HG03565 (cell line): Measurements from ENCODE around the gene KYNU.
"Not testable (repeated sequence)": the region's sequence is repeated elsewhere in the genome, so short reads cannot be mapped to it uniquely, and the experiment has no call there.

Source experiments
- ATAC-seq: cut with Tn5 transposase; IDR thresholded peaks from one replicate; pipeline ENCODE4 v1.9.1; 2021; ENCODE audit warnings: mild to moderate bottlenecking, moderate library complexity; ENCODE audit not compliant: unreplicated experiment

The KYNU gene

DNA sequence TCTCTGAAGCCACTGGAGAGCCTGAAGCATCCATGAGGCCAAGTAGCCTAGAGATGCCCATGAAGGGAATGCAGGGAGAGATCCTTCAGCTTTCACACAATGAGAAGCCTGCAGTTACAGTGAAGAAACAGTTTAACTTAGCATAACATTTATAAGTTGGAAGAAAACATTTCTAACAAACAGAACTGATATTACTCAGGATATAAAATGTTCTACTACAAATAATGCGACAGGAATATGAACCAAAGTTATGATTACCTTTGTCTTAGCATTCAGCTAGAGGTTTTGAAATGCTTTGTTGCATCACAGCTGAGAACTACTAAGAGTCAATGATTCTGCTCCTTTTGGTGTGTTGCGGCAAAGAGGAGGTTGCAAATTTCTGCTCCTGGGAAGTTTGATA is 6.9 kb upstream of the KYNU start:
- no peak for ATAC-seq

- no peak for ATAC-seq
Observed at GRCh38 chr2:142871396-142871795, 6.1 kb upstream of the KYNU start.

GRCh38 chr2:142872882-142873724 is 4.4 kb upstream of the KYNU start:
- no peak for ATAC-seq

- no peak for ATAC-seq
Observed at GRCh38 chr2:142873831-142874287, 3.6 kb upstream of the KYNU start.

GRCh38 chr2:142874293-142874814 is 3.1 kb upstream of the KYNU start:
- ATAC-seq: no peak

- ATAC-seq: no peak
Observed at GRCh38 chr2:142875010-142875409, 2.5 kb upstream of the KYNU start.

DNA sequence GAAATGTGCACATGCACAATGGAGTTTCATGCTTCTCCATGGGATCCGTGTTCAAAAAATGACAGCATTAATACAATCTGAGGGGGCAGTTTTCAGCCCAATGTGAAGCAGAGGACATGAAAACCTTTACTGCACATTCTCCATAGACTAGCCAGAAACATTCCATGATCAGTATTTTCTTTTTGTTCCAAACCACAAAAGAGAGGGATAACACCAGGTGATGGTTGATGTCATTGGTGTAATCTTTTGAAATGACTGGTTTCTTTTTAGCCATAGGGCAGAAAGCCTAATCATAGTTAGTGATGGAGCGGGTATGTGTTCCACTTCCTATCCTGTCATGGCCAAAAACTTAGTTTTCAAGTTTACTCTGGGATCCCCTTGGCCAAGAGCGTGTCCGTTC is 1.8 kb upstream of the KYNU start:
- no peak for ATAC-seq

DNA sequence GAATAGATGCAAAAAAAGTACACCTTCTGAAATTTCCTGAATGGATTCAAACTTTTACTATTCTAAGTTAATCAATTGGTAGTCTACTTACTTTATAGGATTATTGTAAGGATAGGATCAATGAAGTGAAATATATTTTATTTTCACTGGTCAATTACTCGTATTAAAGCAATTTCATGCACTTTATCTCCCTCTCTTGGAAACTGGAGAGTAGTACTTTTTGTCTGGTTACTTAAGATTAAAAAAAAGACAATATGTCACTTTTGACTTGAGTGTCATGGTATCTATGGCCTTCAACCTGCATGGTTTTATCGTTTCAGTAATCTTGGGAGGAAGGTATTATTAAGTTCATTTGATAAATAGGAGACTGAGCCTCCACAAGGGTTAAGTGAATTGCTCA is 1.0 kb upstream of the KYNU start:
- no peak for ATAC-seq

DNA sequence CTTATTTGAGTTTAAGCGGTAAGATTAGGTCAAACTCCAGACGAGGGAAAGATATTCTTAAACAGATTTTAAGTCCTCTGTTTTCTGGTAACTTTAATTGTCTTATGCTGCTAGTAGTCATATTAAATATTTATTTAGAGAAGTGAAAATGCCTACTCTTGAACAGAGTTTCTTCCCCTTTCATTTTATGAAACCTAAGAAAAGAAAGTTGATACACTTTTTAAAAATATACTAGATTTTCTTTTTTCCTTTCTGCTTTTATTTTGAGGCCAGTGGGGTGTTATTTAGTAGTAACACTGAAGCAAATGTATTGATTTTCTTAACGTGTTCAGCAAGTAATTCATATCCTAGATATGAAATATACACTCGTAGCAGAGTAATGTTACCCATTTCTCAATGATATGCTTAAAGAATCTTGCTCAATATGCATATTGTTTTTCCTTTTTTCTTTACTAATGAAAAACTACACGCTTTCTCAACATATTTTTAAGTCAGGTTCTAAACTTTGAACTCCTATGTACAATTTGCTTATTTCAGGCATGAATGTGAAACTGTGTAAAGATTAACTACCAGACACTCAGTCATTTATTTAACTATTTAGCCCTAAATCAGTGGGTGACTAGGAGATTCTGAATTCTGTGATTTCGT is 691 bp downstream of the KYNU start:
- ATAC-seq: peak; percentile 23

DNA sequence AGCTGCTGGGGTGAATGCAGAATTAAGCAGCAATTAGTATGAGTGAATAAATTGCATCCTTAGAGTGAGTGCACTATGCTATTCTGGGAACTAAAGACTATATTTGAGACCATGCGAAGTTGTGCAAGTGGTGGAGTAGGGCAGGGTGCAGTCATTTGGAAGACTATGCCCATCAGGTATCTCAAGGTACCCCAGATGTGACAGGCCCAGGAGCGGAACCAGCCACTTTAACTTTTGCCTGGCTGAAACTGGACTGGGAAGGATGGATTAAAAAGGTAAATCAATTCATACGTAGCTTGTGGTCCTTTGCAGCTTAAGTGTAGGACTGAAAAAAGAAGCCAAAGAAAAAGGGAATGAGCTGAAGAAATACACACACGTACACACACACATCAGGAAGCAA is 1.7 kb downstream of the KYNU start:
- no peak for ATAC-seq

- ATAC-seq: peak; percentile 20
Observed at GRCh38 chr2:142880279-142880678, 2.8 kb downstream of the KYNU start.

GRCh38 chr2:142881619-142882018 is 4.2 kb downstream of the KYNU start:
- ATAC-seq: no peak

DNA sequence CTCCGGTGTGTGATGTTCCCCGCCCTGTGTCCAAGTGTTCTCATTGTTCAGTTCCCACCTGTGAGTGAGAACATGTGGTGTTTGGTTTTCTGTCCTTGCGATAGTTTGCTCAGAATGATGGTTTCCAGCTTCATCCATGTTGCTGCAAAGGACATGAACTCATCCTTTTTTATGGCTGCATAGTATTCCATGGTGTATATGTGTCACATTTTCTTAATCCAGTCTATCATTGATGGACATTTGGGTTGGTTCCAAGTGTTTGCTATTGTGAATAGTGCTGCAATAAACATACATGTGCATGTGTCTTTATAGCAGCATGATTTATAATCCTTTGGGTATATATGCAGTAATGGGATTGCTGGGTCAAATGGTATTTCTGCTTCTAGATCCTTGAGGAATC is 5.0 kb downstream of the KYNU start:
- not testable (repeated sequence) for ATAC-seq

- ATAC-seq: no peak
Observed at GRCh38 chr2:142883526-142883925, 6.1 kb downstream of the KYNU start.

DNA sequence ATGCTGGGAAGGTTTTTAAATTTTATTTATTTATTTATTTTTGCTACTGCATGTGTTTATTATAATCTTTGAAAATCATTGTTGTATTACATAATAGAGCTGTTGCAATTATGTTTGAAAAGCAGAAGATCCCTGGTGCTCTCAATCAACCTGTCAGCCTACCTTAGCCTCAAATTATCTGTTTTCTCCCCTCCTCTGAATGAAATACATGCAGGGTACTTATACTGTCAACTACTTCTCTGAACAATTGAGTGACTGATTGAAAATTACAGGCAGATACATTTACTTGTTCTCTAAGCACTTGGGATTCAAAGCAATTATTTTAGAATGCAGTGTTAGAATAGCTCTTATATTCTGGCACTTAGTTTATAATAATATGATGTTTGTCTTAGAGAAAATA is 8.1 kb downstream of the KYNU start:
- no peak for ATAC-seq

GRCh38 chr2:142892715-142893114 is 15.3 kb downstream of the KYNU start:
- ATAC-seq: peak; percentile 99

- ATAC-seq: no peak
Observed at GRCh38 chr2:142893241-142893640, 15.8 kb downstream of the KYNU start.

GRCh38 chr2:142897807-142898206 is 20.3 kb downstream of the KYNU start:
- peak; percentile 53 for ATAC-seq

DNA sequence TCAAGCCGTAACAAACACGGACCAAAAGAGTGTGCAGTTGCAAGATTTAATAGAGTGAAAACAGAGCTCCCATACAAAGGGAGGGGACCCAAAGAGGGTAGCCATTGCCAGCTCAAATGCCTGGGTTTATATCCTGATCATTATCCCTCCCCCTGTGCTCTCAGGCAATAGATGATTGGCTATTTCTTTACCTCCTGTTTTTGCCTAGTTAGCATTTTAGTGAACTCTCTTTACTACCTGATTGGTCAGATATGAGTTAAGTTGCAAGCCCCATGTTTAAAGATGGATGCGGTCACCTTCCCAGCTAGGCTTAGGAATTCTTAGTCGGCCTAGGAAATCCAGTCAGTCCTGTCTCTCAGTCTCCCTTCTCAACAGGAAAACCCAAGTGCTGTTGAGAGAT is 22.9 kb downstream of the KYNU start:
- not testable (repeated sequence) for ATAC-seq

- no peak for ATAC-seq
Observed at GRCh38 chr2:142901780-142902179, 24.3 kb downstream of the KYNU start.

DNA sequence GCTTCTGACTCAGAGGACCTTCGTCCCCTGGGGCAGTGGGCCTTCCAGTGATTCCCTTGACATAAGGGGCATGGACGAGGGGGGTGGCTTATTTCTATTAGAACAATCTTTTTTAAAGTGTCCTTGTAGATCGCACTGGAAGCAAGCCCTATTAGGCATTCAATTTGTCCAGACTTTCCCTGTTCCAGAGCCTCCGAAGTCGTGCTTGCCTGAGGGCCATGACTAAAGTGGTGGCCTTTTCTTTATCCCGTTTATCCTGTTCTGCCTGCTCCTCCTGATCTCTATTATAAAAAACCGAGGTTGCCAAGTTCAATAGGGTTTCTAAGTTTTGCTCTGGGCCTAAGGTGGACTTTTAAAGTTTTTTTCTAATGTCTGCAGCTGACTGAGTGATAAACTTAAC is 26.3 kb downstream of the KYNU start:
- ATAC-seq: not testable (repeated sequence)

DNA sequence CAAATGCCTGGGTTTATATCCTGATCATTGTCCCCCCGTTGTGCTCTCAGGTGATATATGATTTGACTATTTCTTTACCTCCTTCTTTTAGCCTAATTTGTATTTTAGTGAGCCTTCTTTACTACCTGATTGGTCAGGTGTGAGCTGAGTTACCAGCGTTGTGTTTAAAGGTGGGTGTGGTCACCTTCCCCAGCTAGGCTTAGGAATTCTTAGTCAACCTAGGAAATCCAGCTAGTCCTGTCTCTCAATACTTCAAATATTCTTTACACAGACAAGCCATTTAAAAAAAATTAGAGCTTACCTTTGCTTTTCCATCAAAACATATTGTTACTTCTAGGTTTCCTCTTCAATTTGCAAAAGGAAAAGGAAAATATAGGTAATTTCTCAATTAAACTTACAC is 30.2 kb downstream of the KYNU start:
- no peak for ATAC-seq
